Adrenal gland (tissue), 5 donors: ENCODE results near the gene SECTM1.

ENCODE experiments used
- POLR2A ChIP-seq, 2 donors: fragments of 450-650 bp; IDR thresholded peaks; one replicate each; pipeline ENCODE4 v1.6.1; 2017; ENCODE audit warnings: antibody characterized with exemption in 2 of 2, mild to moderate bottlenecking in 2 of 2, moderate library complexity in 1 of 2
- TF ChIP-seq, protein P1 (sequence below), 6 experiments: fragments of 450-650 bp in 4 of 6; fragments of 200-600 bp in 2 of 6; sonication (generic) in 1 of 6; IDR thresholded peaks; 1 replicate in 5 of 6; 2 replicates in 1 of 6; pipeline versions ENCODE4 v1.5.1 to v1.8.0; 2016 to 2021; ENCODE audit warnings: antibody characterized with exemption in 6 of 6, mild to moderate bottlenecking in 2 of 6, moderate library complexity in 1 of 6
- donor health status: DM: no; HTN: no; CAD: no.

DNA sequence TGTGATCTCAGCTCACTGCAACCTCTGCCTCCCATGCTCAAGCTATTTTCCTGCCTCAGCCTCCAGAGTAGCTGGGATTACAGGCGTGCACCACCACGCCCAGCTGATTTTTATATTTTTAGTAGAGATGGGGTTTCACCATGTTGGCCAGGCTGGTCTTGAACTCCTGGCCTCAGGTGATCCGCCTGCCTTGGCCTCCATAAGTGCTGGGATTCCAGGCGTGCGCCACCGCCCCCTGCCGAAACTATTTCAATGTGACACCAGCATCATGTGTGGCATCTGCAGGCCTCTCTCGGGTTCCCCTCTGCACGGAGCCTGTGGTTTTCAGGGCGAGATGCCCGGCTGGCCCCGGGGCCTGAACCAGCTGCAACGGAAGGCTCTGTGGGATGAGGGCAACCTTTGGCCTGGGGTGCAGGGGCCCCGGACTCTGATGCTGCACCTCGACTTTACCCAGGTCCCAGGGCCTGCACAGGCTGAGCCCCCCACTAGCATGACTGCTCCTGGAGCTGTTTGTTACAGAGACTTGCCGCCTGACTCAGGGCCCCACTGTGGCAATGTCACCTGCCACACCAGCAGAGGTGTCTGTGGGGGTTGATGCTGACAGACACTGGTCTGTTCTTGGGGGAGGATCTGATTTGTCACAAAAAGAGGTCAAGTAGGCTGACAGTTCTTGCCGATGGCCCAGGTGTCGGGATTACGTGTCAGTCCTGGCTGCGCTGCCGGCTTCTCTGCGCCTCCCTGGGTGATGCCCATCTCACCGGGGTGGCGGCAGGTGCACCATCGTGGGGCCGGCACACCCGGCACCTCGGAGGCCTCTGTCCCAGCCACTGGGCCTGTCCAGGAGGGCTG is 16.8 kb upstream of the SECTM1 start:
- TF ChIP-seq, protein P1, sequence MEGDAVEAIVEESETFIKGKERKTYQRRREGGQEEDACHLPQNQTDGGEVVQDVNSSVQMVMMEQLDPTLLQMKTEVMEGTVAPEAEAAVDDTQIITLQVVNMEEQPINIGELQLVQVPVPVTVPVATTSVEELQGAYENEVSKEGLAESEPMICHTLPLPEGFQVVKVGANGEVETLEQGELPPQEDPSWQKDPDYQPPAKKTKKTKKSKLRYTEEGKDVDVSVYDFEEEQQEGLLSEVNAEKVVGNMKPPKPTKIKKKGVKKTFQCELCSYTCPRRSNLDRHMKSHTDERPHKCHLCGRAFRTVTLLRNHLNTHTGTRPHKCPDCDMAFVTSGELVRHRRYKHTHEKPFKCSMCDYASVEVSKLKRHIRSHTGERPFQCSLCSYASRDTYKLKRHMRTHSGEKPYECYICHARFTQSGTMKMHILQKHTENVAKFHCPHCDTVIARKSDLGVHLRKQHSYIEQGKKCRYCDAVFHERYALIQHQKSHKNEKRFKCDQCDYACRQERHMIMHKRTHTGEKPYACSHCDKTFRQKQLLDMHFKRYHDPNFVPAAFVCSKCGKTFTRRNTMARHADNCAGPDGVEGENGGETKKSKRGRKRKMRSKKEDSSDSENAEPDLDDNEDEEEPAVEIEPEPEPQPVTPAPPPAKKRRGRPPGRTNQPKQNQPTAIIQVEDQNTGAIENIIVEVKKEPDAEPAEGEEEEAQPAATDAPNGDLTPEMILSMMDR (IDR thresholded peaks at IDR 0.05), result no peak
- no peak for TF ChIP-seq POLR2A (IDR thresholded peaks at IDR 0.05)
